Loucy (cell line): ENCODE data around the gene TLR8.

Source experiments
- H2AFZ ChIP-seq: fragments of 200-600 bp; sonication (generic); 2 replicates; pipeline ENCODE4 v1.6.0; 2016; ENCODE audit warnings: antibody characterized with exemption, mild to moderate bottlenecking, low read length, moderate library complexity
- H3F3A ChIP-seq: fragments of 200-600 bp; 2 replicates; pipeline ENCODE4 v1.6.0; 2016; ENCODE audit warnings: antibody characterized with exemption, low read depth, mild to moderate bottlenecking
- H3K27me3 ChIP-seq: fragments of 200-600 bp; sonication (generic); 2 replicates; pipeline ENCODE4 v1.6.1; 2014; ENCODE audit warnings: low read length, mild to moderate bottlenecking; ENCODE audit not compliant: insufficient read depth, poor library complexity, severe bottlenecking
- H3K36me3 ChIP-seq: fragments of 200-600 bp; sonication (generic); 2 replicates; pipeline ENCODE4 v1.6.1; 2016; ENCODE audit warnings: low read length; ENCODE audit not compliant: insufficient read depth
- H3K4me1 ChIP-seq: fragments of 200-600 bp; sonication (generic); 2 replicates; pipeline ENCODE4 v1.5.1; 2014; ENCODE audit warnings: low read length, mild to moderate bottlenecking; ENCODE audit not compliant: insufficient read depth, poor library complexity, severe bottlenecking
- H3K4me2 ChIP-seq: fragments of 200-600 bp; sonication (generic); 2 replicates; pipeline ENCODE4 v1.6.0; 2014; ENCODE audit warnings: antibody characterized with exemption, low read length, low read depth, mild to moderate bottlenecking; ENCODE audit not compliant: poor library complexity, severe bottlenecking
- H3K4me3 ChIP-seq: fragments of 200-600 bp; sonication (generic); 2 replicates; pipeline ENCODE4 v1.5.1; 2014; ENCODE audit warnings: low read length, mild to moderate bottlenecking, mixed read lengths; ENCODE audit not compliant: poor library complexity, severe bottlenecking
- H3K79me2 ChIP-seq: fragments of 200-600 bp; sonication (generic); 2 replicates; pipeline ENCODE4 v1.6.1; 2014; ENCODE audit warnings: low read length; ENCODE audit not compliant: insufficient read depth
- H3K9ac ChIP-seq: fragments of 200-600 bp; sonication (generic); 2 replicates; pipeline ENCODE4 v1.6.0; 2014; ENCODE audit warnings: mild to moderate bottlenecking, low read depth, low read length, moderate library complexity; ENCODE audit not compliant: poor library complexity, severe bottlenecking
- H3K9me2 ChIP-seq: fragments of 200-600 bp; sonication (generic); replicated peaks from 2 replicates; pipeline ENCODE4 v1.6.1; 2016; ENCODE audit warnings: low read depth, low read length, mixed read lengths
- H3K9me3 ChIP-seq: fragments of 200-600 bp; sonication (generic); 2 replicates; pipeline ENCODE4 v1.6.1; 2014; ENCODE audit warnings: mild to moderate bottlenecking, antibody characterized with exemption, low read length, low read depth; ENCODE audit not compliant: insufficient read depth
- H4K20me1 ChIP-seq: fragments of 200-600 bp; sonication (generic); 2 replicates; pipeline ENCODE4 v1.6.0; 2014; ENCODE audit warnings: antibody characterized with exemption, low read length, mild to moderate bottlenecking; ENCODE audit not compliant: insufficient read depth, poor library complexity, severe bottlenecking
- CTCF ChIP-seq: fragments of 200-600 bp; sonication (generic); conservative IDR thresholded peaks from 2 replicates; pipeline ENCODE4 v1.5.1; 2014; ENCODE audit warnings: mild to moderate bottlenecking, antibody characterized with exemption, low read length
- EZH2phosphoT487 ChIP-seq: fragments of 200-600 bp; IDR thresholded peaks from 2 replicates; pipeline ENCODE4 v1.6.1; 2018; ENCODE audit warnings: antibody characterized with exemption, mild to moderate bottlenecking, moderate library complexity, borderline replicate concordance

Gene TLR8

GRCh38 chrX:12906046-12906761, at the start of gene TLR8:
TLR8 (plus strand) TSS chrX:12906620; CDS start chrX:12906707, 87 bp downstream.
- TF ChIP-seq CTCF = no peak
- no peak for TF ChIP-seq EZH2phosphoT487
- H3K4me3 ChIP-seq = no peak within 1 kb of the TSS
- H2AFZ ChIP-seq = no peak within 1 kb of the TSS
- no peaks in the 10 kb centered on the region for H3F3A ChIP-seq
- H3K9ac ChIP-seq = no peak within 1 kb of the TSS
- no peak within 1 kb of the TSS for H3K4me2 ChIP-seq
- H3K79me2 ChIP-seq = no peaks in the 10 kb centered on the region
- no peaks in the 10 kb centered on the region for H3K36me3 ChIP-seq
- no peaks in the 10 kb centered on the region for H4K20me1 ChIP-seq
- no peaks in the 10 kb centered on the region for H3K4me1 ChIP-seq
- no peaks in the 10 kb centered on the region for H3K9me2 ChIP-seq
- no peaks in the 10 kb centered on the region for H3K9me3 ChIP-seq
- no peaks in the 10 kb centered on the region for H3K27me3 ChIP-seq

GRCh38 chrX:12865359-12865758, 41.1 kb upstream of the TLR8 start:
- H3K4me2 ChIP-seq = no peak overlapping the region
- H2AFZ ChIP-seq = no peak overlapping the region
- no peak overlapping the region for H3K9ac ChIP-seq
- no peaks in the 10 kb centered on the region for H3K9me3 ChIP-seq
- H3K4me1 ChIP-seq = no peaks in the 10 kb centered on the region
- TF ChIP-seq EZH2phosphoT487 (no peak), CTCF (no peak)
- H3F3A ChIP-seq = no peaks in the 10 kb centered on the region
- H3K27me3 ChIP-seq = no peaks in the 10 kb centered on the region
- H3K79me2 ChIP-seq = no peaks in the 10 kb centered on the region
- no peaks in the 10 kb centered on the region for H3K36me3 ChIP-seq
- H4K20me1 ChIP-seq = no peaks in the 10 kb centered on the region
- H3K4me3 ChIP-seq = no peak overlapping the region
- no peaks in the 10 kb centered on the region for H3K9me2 ChIP-seq

- Histone ChIP-seq H3K27me3 (no peaks in the 10 kb centered on the region), H3K4me2 (no peak within 1 kb of the TSS), H4K20me1 (no peaks in the 10 kb centered on the region), H3K9me3 (no peaks in the 10 kb centered on the region), H3K4me1 (no peaks in the 10 kb centered on the region), H3K4me3 (no peak within 1 kb of the TSS), H2AFZ (no peak within 1 kb of the TSS), H3K36me3 (no peaks in the 10 kb centered on the region), H3F3A (no peaks in the 10 kb centered on the region), H3K79me2 (no peaks in the 10 kb centered on the region), H3K9ac (no peak within 1 kb of the TSS), H3K9me2 (no peaks in the 10 kb centered on the region)
- TF ChIP-seq CTCF (no peak), EZH2phosphoT487 (no peak)
These were observed 39.7 kb upstream of the TLR8 start, which contains the start of gene TLR7 for GRCh38 chrX:12866451-12867377. TLR7 (plus strand) TSS chrX:12867072; CDS start chrX:12867579, 507 bp downstream.
